Jurkat, Clone E6-1 (cell line): ENCODE results near the gene PLAC9. TPM values are rescaled to one million over a fixed set of nuclear protein-coding genes. Genes with fewer than 3 reads are reported as not detected.
A peak's percentile ranks its signal among the peaks of the same experiment; 100 is the strongest.
"Not testable (repeated sequence)": the region's sequence is repeated elsewhere in the genome, so short reads cannot be mapped to it uniquely, and the experiment has no call there.

ENCODE experiments used
- DNase-seq: peaks from one replicate; pipeline ENCODE4 v3.0.0-alpha.2; 2011; ENCODE audit warnings: low read depth, low spot score
- H3K4me3 ChIP-seq: 2 replicates; pipeline ENCODE4 v1.5.1; 2011; ENCODE audit warnings: mild to moderate bottlenecking, low read length, control low read depth, moderate library complexity
- polyA plus RNA-seq: library from polyadenylated mRNA; unstranded; fragments of >200 nt; gene quantifications from one replicate; pipeline ENCODE4 v1.2.1, GENCODE V29; 2012; ENCODE audit warnings: missing spikeins; ENCODE audit not compliant: insufficient read length, insufficient read depth

PLAC9 gene
- not detected for polyA plus RNA-seq

- no peak for DNase-seq
- no peak within 1 kb of the TSS for H3K4me3 ChIP-seq
These were observed at the start of gene PLAC9 for GRCh38 chr10:80132299-80133139. PLAC9 (plus strand) TSS chr10:80132730; CDS start chr10:80132763, 33 bp downstream.

GRCh38 chr10:80090121-80090520 is 42.4 kb upstream of the PLAC9 start:
- DNase-seq, result no peak

GRCh38 chr10:80094231-80094630 is 38.3 kb upstream of the PLAC9 start:
- no peak for DNase-seq
- no peak overlapping the region for H3K4me3 ChIP-seq

More at GRCh38 chr10:80090121-80090520, 42.4 kb upstream of the PLAC9 start:
- no peak overlapping the region for H3K4me3 ChIP-seq

GRCh38 chr10:80098272-80098671 is 34.3 kb upstream of the PLAC9 start:
- DNase-seq, H3K4me3 ChIP-seq: not testable (repeated sequence)

GRCh38 chr10:80099295-80099694 is 33.2 kb upstream of the PLAC9 start:
- H3K4me3 ChIP-seq, DNase-seq: not testable (repeated sequence)

GRCh38 chr10:80100116-80100515 is 32.4 kb upstream of the PLAC9 start:
- DNase-seq, result no peak
- no peak overlapping the region for H3K4me3 ChIP-seq

GRCh38 chr10:80100861-80101695 is 31.5 kb upstream of the PLAC9 start:
- DNase-seq, result no peak
- H3K4me3 ChIP-seq, result no peak overlapping the region

- DNase-seq, result peak; percentile 24
- H3K4me3 ChIP-seq, result no peak overlapping the region
These were observed 28.2 kb upstream of the PLAC9 start for GRCh38 chr10:80104066-80104926.

GRCh38 chr10:80108576-80109239 is 23.8 kb upstream of the PLAC9 start:
- no peak overlapping the region for H3K4me3 ChIP-seq
- DNase-seq, result peak; percentile 7

GRCh38 chr10:80110986-80111385 is 21.5 kb upstream of the PLAC9 start:
- no peak overlapping the region for H3K4me3 ChIP-seq
- no peak for DNase-seq

GRCh38 chr10:80118669-80119068 is 13.9 kb upstream of the PLAC9 start:
- no peak overlapping the region for H3K4me3 ChIP-seq
- DNase-seq, result no peak

GRCh38 chr10:80122110-80122710 is 10.3 kb upstream of the PLAC9 start:
- no peak overlapping the region for H3K4me3 ChIP-seq
- no peak for DNase-seq

GRCh38 chr10:80122746-80123145 is 9.8 kb upstream of the PLAC9 start:
- DNase-seq, result no peak
- H3K4me3 ChIP-seq, result no peak overlapping the region

- DNase-seq, result no peak
These were observed 5.7 kb upstream of the PLAC9 start for GRCh38 chr10:80126876-80127275.

GRCh38 chr10:80131499-80131901 is 1.0 kb upstream of the PLAC9 start:
- no peak overlapping the region for H3K4me3 ChIP-seq
- no peak for DNase-seq

More at GRCh38 chr10:80126876-80127275, 5.7 kb upstream of the PLAC9 start:
- no peak overlapping the region for H3K4me3 ChIP-seq

- DNase-seq, result no peak
- no peak overlapping the region for H3K4me3 ChIP-seq
These were observed 676 bp downstream of the PLAC9 start for GRCh38 chr10:80133206-80133605.

GRCh38 chr10:80133687-80134086 is 1.2 kb downstream of the PLAC9 start:
- not testable (repeated sequence) for DNase-seq, H3K4me3 ChIP-seq

GRCh38 chr10:80136134-80136571 is 3.6 kb downstream of the PLAC9 start:
- H3K4me3 ChIP-seq, result no peak overlapping the region
- DNase-seq, result no peak
